CD14-positive monocyte (primary cell): Measurements from ENCODE around the gene PRR33. TPM values are rescaled to one million over a fixed set of nuclear protein-coding genes. Genes with fewer than 3 reads are reported as not detected.

Experiments used
- polyA plus RNA-seq, 3 donors: library from polyadenylated mRNA; depleted of rRNA in 1 of 3; unstranded in 2 of 3; stranded (reverse) in 1 of 3; fragments of 300-500 nt in 2 of 3; fragments of >200 nt in 1 of 3; fragmentation: Illumina TruSeq in 2 of 3; gene quantifications; 1 replicate in 2 of 3; 2 replicates in 1 of 3; pipeline ENCODE4 v1.2.3, GENCODE V29; 2012 to 2021
- small RNA-seq: library from RNA; depleted of rRNA; stranded (forward); fragments of <200 nt; gene quantifications from one replicate; pipeline ENCODE3, GENCODE V24; 2012; ENCODE audit warnings: low read depth; ENCODE audit not compliant: insufficient read length

Gene PRR33
- polyA plus RNA-seq, 3 donors = not detected

Small RNA genes lying within 50 kb of the gene (small RNA-seq; reads per million reads assigned to genes)
- gene AC051649.1 = not detected
- not detected for gene MIR4298

Other genes with a start within 250 kb of the PRR33 start
- gene KRTAP5-6, start 194.7 kb downstream of the PRR33 start, polyA plus RNA-seq = not detected
- gene IFITM10, start 141.3 kb downstream of the PRR33 start, polyA plus RNA-seq = 1 to 10 TPM in 1 of 3 donors, not detected in 2; 2.4 TPM
- gene CTSD, start 128.0 kb downstream of the PRR33 start, polyA plus RNA-seq = 1,000 to 10,000 TPM in 1 of 3 donors, 100 to 1,000 TPM in 2; 835 to 1,372 (median 855) TPM
- not detected for gene SYT8, start 56.9 kb downstream of the PRR33 start, polyA plus RNA-seq
- 10 to 100 TPM; 11.4 to 45.8 (median 11.7) TPM for gene TNNI2, start 52.9 kb downstream of the PRR33 start, polyA plus RNA-seq
- 100 to 1,000 TPM; 387 to 646 (median 542) TPM for gene LSP1, start 38.8 kb downstream of the PRR33 start, polyA plus RNA-seq
- gene TNNT3, start 27.8 kb upstream of the PRR33 start, polyA plus RNA-seq = 1 to 10 TPM in 1 of 3 donors, not detected in 2; 1.4 TPM
- 100 to 1,000 TPM in 1 of 3 donors, 10 to 100 TPM in 2; 19.3 to 109 (median 51.1) TPM for gene MRPL23, start 55.4 kb upstream of the PRR33 start, polyA plus RNA-seq
- gene H19, start 105.9 kb upstream of the PRR33 start, polyA plus RNA-seq = under 1 TPM in 1 of 3 donors, not detected in 2; 0.47 TPM
- not detected for gene IGF2, start 247.5 kb upstream of the PRR33 start, polyA plus RNA-seq